Activated naive CD4-positive, alpha-beta T cell treated with anti-CD3 and anti-CD28 coated beads, Interleukin-2, amount 10 ng/mL, durations not matched to agents 7 days and 5 days (primary cell): ENCODE data around the gene KLF13.

Experiments
- CTCF ChIA-PET: fragments of 350-600 bp; sonication (Branson Sonifier 250); formaldehyde crosslinking; loops from one replicate; lab custom pipeline; 2021; ENCODE audit warnings: antibody characterized with exemption; lab: Charles Lee
- DNase-seq: peaks from one replicate; pipeline ENCODE4 v3.0.0-alpha.2; 2020
- H3K27ac Mint-ChIP-seq: one replicate; pipeline ENCODE4 v1.8.0; 2021; ENCODE audit warnings: mild to moderate bottlenecking, moderate library complexity, mixed read lengths
- H3K27me3 Mint-ChIP-seq: one replicate; pipeline ENCODE4 v1.8.0; 2021; ENCODE audit warnings: mild to moderate bottlenecking, mixed read lengths
- H3K36me3 Mint-ChIP-seq: one replicate; pipeline ENCODE4 v1.8.0; 2021; ENCODE audit warnings: mixed read lengths
- H3K4me1 Mint-ChIP-seq: one replicate; pipeline ENCODE4 v1.8.0; 2021; ENCODE audit warnings: mixed read lengths
- H3K4me3 Mint-ChIP-seq: one replicate; pipeline ENCODE4 v1.8.0; 2021; ENCODE audit warnings: mild to moderate bottlenecking, moderate library complexity, mixed read lengths
- H3K9me3 Mint-ChIP-seq: one replicate; pipeline ENCODE4 v1.8.0; 2021; ENCODE audit warnings: mixed read lengths

KLF13 gene

GRCh38 chr15:31377030-31377429, 50.4 kb downstream of the KLF13 start:
- no peak for DNase-seq
- H3K4me1 Mint-ChIP-seq, result peaks cover 62% of the 10 kb centered on the region
- CTCF ChIA-PET, result interaction anchor here (1.0 kb wide), 3 partner anchors 11 to 248 kb away, joined by 3 to 4 read pairs (median 4); no protein-coding TSS in a partner anchor
- peaks cover 79% of the 10 kb centered on the region for H3K36me3 Mint-ChIP-seq
- H3K27ac Mint-ChIP-seq, result no peak overlapping the region
- H3K4me3 Mint-ChIP-seq, result no peak overlapping the region
- no peaks in the 10 kb centered on the region for H3K9me3 Mint-ChIP-seq
- no peaks in the 10 kb centered on the region for H3K27me3 Mint-ChIP-seq

GRCh38 chr15:31378363-31378903, 51.8 kb downstream of the KLF13 start:
- CTCF ChIA-PET, result interaction anchor here (0.7 to 1.0 kb wide), 3 partner anchors 12 to 249 kb away, joined by 3 to 4 read pairs (median 3); no protein-coding TSS in a partner anchor
- no peaks in the 10 kb centered on the region for H3K9me3 Mint-ChIP-seq
- DNase-seq, result no peak
- H3K27me3 Mint-ChIP-seq, result no peaks in the 10 kb centered on the region
- peaks cover 64% of the 10 kb centered on the region for H3K4me1 Mint-ChIP-seq
- H3K4me3 Mint-ChIP-seq, result no peak overlapping the region
- H3K36me3 Mint-ChIP-seq, result peaks cover 71% of the 10 kb centered on the region
- H3K27ac Mint-ChIP-seq, result peak overlapping the region; percentile 42

- Mint-ChIP-seq H3K27ac (no peak overlapping the region), H3K9me3 (no peaks in the 10 kb centered on the region), H3K4me3 (no peak overlapping the region), H3K4me1 (peaks cover 63% of the 10 kb centered on the region), H3K27me3 (no peaks in the 10 kb centered on the region), H3K36me3 (peaks cover 68% of the 10 kb centered on the region)
- CTCF ChIA-PET, result no interaction called here
- no peak for DNase-seq
Observed at GRCh38 chr15:31379042-31379441, 52.4 kb downstream of the KLF13 start.

GRCh38 chr15:31379577-31379976, 52.9 kb downstream of the KLF13 start:
- Mint-ChIP-seq H3K27ac (no peak overlapping the region), H3K36me3 (peaks cover 67% of the 10 kb centered on the region), H3K4me3 (no peak overlapping the region), H3K4me1 (peaks cover 60% of the 10 kb centered on the region), H3K27me3 (no peaks in the 10 kb centered on the region), H3K9me3 (no peaks in the 10 kb centered on the region)
- CTCF ChIA-PET, result no interaction called here
- DNase-seq, result no peak

- Mint-ChIP-seq H3K27ac (peak overlapping the region; percentile 28), H3K4me1 (peaks cover 65% of the 10 kb centered on the region), H3K27me3 (no peaks in the 10 kb centered on the region), H3K36me3 (peaks cover 57% of the 10 kb centered on the region), H3K9me3 (peaks cover 4% of the 10 kb centered on the region), H3K4me3 (no peak overlapping the region)
- no peak for DNase-seq
- CTCF ChIA-PET, result interaction anchor here (1.0 to 1.3 kb wide), 3 partner anchors 17 to 108 kb away, joined by 3 to 4 read pairs (median 3); no protein-coding TSS in a partner anchor
Observed at GRCh38 chr15:31381801-31382712, 55.4 kb downstream of the KLF13 start.

- peaks cover 65% of the 10 kb centered on the region for H3K4me1 Mint-ChIP-seq
- peaks cover 4% of the 10 kb centered on the region for H3K9me3 Mint-ChIP-seq
- CTCF ChIA-PET, result interaction anchor here (1.0 to 1.3 kb wide), 3 partner anchors 17 to 108 kb away, joined by 3 to 4 read pairs (median 3); no protein-coding TSS in a partner anchor
- peaks cover 54% of the 10 kb centered on the region for H3K36me3 Mint-ChIP-seq
- H3K27me3 Mint-ChIP-seq, result no peaks in the 10 kb centered on the region
- H3K4me3 Mint-ChIP-seq, result no peak overlapping the region
- H3K27ac Mint-ChIP-seq, result peak overlapping the region; percentile 28
- DNase-seq, result no peak
Observed at GRCh38 chr15:31382713-31383045, 56.0 kb downstream of the KLF13 start.

- CTCF ChIA-PET, result interaction anchor here (1.3 kb wide), 2 partner anchors 18 to 106 kb away, joined by 3 read pairs; no protein-coding TSS in a partner anchor
- Mint-ChIP-seq H3K9me3 (peaks cover 4% of the 10 kb centered on the region), H3K27me3 (no peaks in the 10 kb centered on the region), H3K27ac (no peak overlapping the region), H3K4me3 (no peak overlapping the region), H3K4me1 (peaks cover 66% of the 10 kb centered on the region), H3K36me3 (peaks cover 51% of the 10 kb centered on the region)
- no peak for DNase-seq
Observed at GRCh38 chr15:31383139-31383538, 56.5 kb downstream of the KLF13 start.

- Mint-ChIP-seq H3K4me3 (no peak overlapping the region), H3K4me1 (peaks cover 66% of the 10 kb centered on the region), H3K27me3 (no peaks in the 10 kb centered on the region), H3K27ac (no peak overlapping the region), H3K36me3 (peaks cover 41% of the 10 kb centered on the region), H3K9me3 (peaks cover 4% of the 10 kb centered on the region)
- CTCF ChIA-PET, result no interaction called here
- DNase-seq, result no peak
Observed at GRCh38 chr15:31384568-31384967, 57.9 kb downstream of the KLF13 start.

GRCh38 chr15:31385736-31386135, 59.1 kb downstream of the KLF13 start:
- CTCF ChIA-PET, result interaction anchor here (1.8 kb wide), 1 partner anchor 19 kb away, joined by 6 read pairs; no protein-coding TSS in a partner anchor
- Mint-ChIP-seq H3K4me1 (peaks cover 74% of the 10 kb centered on the region), H3K4me3 (peak overlapping the region; percentile 23), H3K9me3 (peaks cover 11% of the 10 kb centered on the region), H3K27ac (peak overlapping the region; percentile 87), H3K27me3 (no peaks in the 10 kb centered on the region), H3K36me3 (peaks cover 37% of the 10 kb centered on the region)
- DNase-seq, result peak; percentile 15

GRCh38 chr15:31387092-31387478, 60.5 kb downstream of the KLF13 start:
- no peaks in the 10 kb centered on the region for H3K27me3 Mint-ChIP-seq
- H3K36me3 Mint-ChIP-seq, result peaks cover 29% of the 10 kb centered on the region
- H3K27ac Mint-ChIP-seq, result peak overlapping the region; percentile 87
- CTCF ChIA-PET, result interaction anchor here (1.3 to 1.8 kb wide), 2 partner anchors 21 to 48 kb away, joined by 6 to 7 read pairs; no protein-coding TSS in a partner anchor
- peak; percentile 59 for DNase-seq
- H3K4me3 Mint-ChIP-seq, result no peak overlapping the region
- H3K9me3 Mint-ChIP-seq, result peaks cover 11% of the 10 kb centered on the region
- peaks cover 73% of the 10 kb centered on the region for H3K4me1 Mint-ChIP-seq

- Mint-ChIP-seq H3K4me1 (peaks cover 73% of the 10 kb centered on the region), H3K9me3 (peaks cover 11% of the 10 kb centered on the region), H3K4me3 (peak overlapping the region; percentile 31), H3K36me3 (peaks cover 28% of the 10 kb centered on the region), H3K27ac (peak overlapping the region; percentile 87), H3K27me3 (no peaks in the 10 kb centered on the region)
- CTCF ChIA-PET, result interaction anchor here (1.2 to 1.3 kb wide), 2 partner anchors 22 to 48 kb away, joined by 3 to 7 read pairs; no protein-coding TSS in a partner anchor
- DNase-seq, result peak; percentile 37
Observed at GRCh38 chr15:31387479-31388118, 61.0 kb downstream of the KLF13 start.

GRCh38 chr15:31389576-31389975, 62.9 kb downstream of the KLF13 start:
- H3K27ac Mint-ChIP-seq, result peak overlapping the region; percentile 47
- peaks cover 20% of the 10 kb centered on the region for H3K36me3 Mint-ChIP-seq
- peaks cover 76% of the 10 kb centered on the region for H3K4me1 Mint-ChIP-seq
- no peak overlapping the region for H3K4me3 Mint-ChIP-seq
- CTCF ChIA-PET, result interaction anchor here (0.7 to 1.3 kb wide), 2 partner anchors 8 to 45 kb away, joined by 3 to 6 read pairs; no protein-coding TSS in a partner anchor
- peaks cover 11% of the 10 kb centered on the region for H3K9me3 Mint-ChIP-seq
- peak; percentile 15 for DNase-seq
- H3K27me3 Mint-ChIP-seq, result peaks cover 14% of the 10 kb centered on the region

GRCh38 chr15:31390029-31390428, 63.4 kb downstream of the KLF13 start:
- peak overlapping the region; percentile 50 for H3K27ac Mint-ChIP-seq
- CTCF ChIA-PET, result interaction anchor here (0.7 to 1.3 kb wide), 3 partner anchors 8 to 45 kb away, joined by 3 to 6 read pairs (median 4); no protein-coding TSS in a partner anchor
- H3K27me3 Mint-ChIP-seq, result peaks cover 14% of the 10 kb centered on the region

More at GRCh38 chr15:31390029-31390428, 63.4 kb downstream of the KLF13 start:
- Mint-ChIP-seq H3K9me3 (peaks cover 10% of the 10 kb centered on the region), H3K36me3 (peaks cover 17% of the 10 kb centered on the region), H3K4me3 (no peak overlapping the region), H3K4me1 (peaks cover 75% of the 10 kb centered on the region)
- peak; percentile 14 for DNase-seq
